ENCODE measurements around the gene SLC4A2.

GRCh38 chr7:151035026-151035717, 24.2 kb upstream of the SLC4A2 start:
- TF ChIP-seq CTCF (tag by site-specific recombination; IDR thresholded peaks at IDR 0.05) (no peak), ATF2 (tag by site-specific recombination; IDR thresholded peaks at IDR 0.05; ENCODE audit: low read depth) (no peak), SETDB1 (IDR thresholded peaks at IDR 0.05; ENCODE audit: insufficient read length, low read length) (no peak), ZNF138 (tag by site-specific recombination; IDR thresholded peaks at IDR 0.05; ENCODE audit: borderline replicate concordance) (no peak), ZNF473 (tag by site-specific recombination; IDR thresholded peaks at IDR 0.05) (no peak), HOXC10 (CRISPR knock-in tag; IDR thresholded peaks at IDR 0.05) (no peak), ZNF239 (tag by site-specific recombination; IDR thresholded peaks at IDR 0.05) (no peak), ZNF629 (tag by site-specific recombination; IDR thresholded peaks at IDR 0.05) (no peak), TCF7L2 (IDR thresholded peaks at IDR 0.05; ENCODE audit: borderline replicate concordance, low read depth, low read length) (no peak)
- TF ChIP-seq, protein P1, sequence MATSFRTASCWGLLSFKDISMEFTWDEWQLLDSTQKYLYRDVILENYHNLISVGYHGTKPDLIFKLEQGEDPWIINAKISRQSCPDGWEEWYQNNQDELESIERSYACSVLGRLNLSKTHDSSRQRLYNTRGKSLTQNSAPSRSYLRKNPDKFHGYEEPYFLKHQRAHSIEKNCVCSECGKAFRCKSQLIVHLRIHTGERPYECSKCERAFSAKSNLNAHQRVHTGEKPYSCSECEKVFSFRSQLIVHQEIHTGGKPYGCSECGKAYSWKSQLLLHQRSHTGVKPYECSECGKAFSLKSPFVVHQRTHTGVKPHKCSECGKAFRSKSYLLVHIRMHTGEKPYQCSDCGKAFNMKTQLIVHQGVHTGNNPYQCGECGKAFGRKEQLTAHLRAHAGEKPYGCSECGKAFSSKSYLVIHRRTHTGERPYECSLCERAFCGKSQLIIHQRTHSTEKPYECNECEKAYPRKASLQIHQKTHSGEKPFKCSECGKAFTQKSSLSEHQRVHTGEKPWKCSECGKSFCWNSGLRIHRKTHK (tag by site-specific recombination; IDR thresholded peaks at IDR 0.05) = no peak
- TF ChIP-seq, protein P2, sequence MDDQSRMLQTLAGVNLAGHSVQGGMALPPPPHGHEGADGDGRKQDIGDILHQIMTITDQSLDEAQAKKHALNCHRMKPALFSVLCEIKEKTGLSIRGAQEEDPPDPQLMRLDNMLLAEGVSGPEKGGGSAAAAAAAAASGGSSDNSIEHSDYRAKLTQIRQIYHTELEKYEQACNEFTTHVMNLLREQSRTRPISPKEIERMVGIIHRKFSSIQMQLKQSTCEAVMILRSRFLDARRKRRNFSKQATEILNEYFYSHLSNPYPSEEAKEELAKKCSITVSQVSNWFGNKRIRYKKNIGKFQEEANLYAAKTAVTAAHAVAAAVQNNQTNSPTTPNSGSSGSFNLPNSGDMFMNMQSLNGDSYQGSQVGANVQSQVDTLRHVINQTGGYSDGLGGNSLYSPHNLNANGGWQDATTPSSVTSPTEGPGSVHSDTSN (CRISPR knock-in tag; IDR thresholded peaks at IDR 0.05) = no peak
- TF ChIP-seq, protein P3, sequence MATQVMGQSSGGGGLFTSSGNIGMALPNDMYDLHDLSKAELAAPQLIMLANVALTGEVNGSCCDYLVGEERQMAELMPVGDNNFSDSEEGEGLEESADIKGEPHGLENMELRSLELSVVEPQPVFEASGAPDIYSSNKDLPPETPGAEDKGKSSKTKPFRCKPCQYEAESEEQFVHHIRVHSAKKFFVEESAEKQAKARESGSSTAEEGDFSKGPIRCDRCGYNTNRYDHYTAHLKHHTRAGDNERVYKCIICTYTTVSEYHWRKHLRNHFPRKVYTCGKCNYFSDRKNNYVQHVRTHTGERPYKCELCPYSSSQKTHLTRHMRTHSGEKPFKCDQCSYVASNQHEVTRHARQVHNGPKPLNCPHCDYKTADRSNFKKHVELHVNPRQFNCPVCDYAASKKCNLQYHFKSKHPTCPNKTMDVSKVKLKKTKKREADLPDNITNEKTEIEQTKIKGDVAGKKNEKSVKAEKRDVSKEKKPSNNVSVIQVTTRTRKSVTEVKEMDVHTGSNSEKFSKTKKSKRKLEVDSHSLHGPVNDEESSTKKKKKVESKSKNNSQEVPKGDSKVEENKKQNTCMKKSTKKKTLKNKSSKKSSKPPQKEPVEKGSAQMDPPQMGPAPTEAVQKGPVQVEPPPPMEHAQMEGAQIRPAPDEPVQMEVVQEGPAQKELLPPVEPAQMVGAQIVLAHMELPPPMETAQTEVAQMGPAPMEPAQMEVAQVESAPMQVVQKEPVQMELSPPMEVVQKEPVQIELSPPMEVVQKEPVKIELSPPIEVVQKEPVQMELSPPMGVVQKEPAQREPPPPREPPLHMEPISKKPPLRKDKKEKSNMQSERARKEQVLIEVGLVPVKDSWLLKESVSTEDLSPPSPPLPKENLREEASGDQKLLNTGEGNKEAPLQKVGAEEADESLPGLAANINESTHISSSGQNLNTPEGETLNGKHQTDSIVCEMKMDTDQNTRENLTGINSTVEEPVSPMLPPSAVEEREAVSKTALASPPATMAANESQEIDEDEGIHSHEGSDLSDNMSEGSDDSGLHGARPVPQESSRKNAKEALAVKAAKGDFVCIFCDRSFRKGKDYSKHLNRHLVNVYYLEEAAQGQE (tag by site-specific recombination; IDR thresholded peaks at IDR 0.05) = no peak
